Esophagus (tissue), 2 donors: Measurements from ENCODE around the gene VPS13D. TPM values are rescaled to one million over a fixed set of nuclear protein-coding genes. Genes with fewer than 3 reads are reported as not detected.
"Not testable (repeated sequence)": the region's sequence is repeated elsewhere in the genome, so short reads cannot be mapped to it uniquely, and the experiment has no call there.

Experiments used
- H3K27ac ChIP-seq, 2 donors: one replicate each; pipeline ENCODE4 v1.5.1; 2013; ENCODE audit warnings: low read depth in 2 of 2, mild to moderate bottlenecking in 2 of 2, inconsistent platforms in 1 of 2, low read length in 1 of 2, moderate library complexity in 1 of 2
- H3K27me3 ChIP-seq, 2 donors: one replicate each; pipeline ENCODE4 v1.6.1; 2013; ENCODE audit warnings: low read length in 2 of 2, control low read depth in 1 of 2, mild to moderate bottlenecking in 1 of 2; ENCODE audit not compliant: insufficient read depth in 2 of 2, control insufficient read depth in 1 of 2
- H3K36me3 ChIP-seq, 2 donors: one replicate each; pipeline ENCODE4 v1.6.1; 2013; ENCODE audit warnings: low read length in 1 of 2; ENCODE audit not compliant: control insufficient read depth in 2 of 2, insufficient read depth in 2 of 2
- H3K4me1 ChIP-seq, 2 donors: one replicate each; pipeline ENCODE4 v1.6.1; 2013; ENCODE audit warnings: low read length in 1 of 2; ENCODE audit not compliant: control insufficient read depth in 2 of 2, insufficient read depth in 2 of 2
- H3K4me3 ChIP-seq, 2 donors: one replicate each; pipeline ENCODE4 v1.5.1; 2013; ENCODE audit warnings: low read length in 2 of 2, mild to moderate bottlenecking in 2 of 2, low read depth in 1 of 2, moderate library complexity in 1 of 2
- H3K9me3 ChIP-seq, 2 donors: one replicate each; pipeline ENCODE4 v1.6.1; 2013; ENCODE audit warnings: mild to moderate bottlenecking in 2 of 2, low read depth in 1 of 2, low read length in 1 of 2, moderate library complexity in 1 of 2; ENCODE audit not compliant: control insufficient read depth in 2 of 2, insufficient read depth in 1 of 2
- WGBS, 2 donors: extraction: QIAGEN DNeasy Blood & Tissue Kit; methylation state at CpG; one replicate each; pipeline ENCODE4 v1.1.7; 2013; 5-methylcytosine and 5-hydroxymethylcytosine counted together
- polyA plus RNA-seq, 2 donors: library from polyadenylated mRNA; stranded (reverse); fragments of 200-250 nt; gene quantifications; one replicate each; pipeline ENCODE4 v1.2.3, GENCODE V29; 2013
- donor health status: healthy with polysubstance abuse.
- donor health status: Bipolar disorder and iron deficiency.

The VPS13D gene
- polyA plus RNA-seq, 2 donors, result 26.3 to 36.9 TPM

DNA sequence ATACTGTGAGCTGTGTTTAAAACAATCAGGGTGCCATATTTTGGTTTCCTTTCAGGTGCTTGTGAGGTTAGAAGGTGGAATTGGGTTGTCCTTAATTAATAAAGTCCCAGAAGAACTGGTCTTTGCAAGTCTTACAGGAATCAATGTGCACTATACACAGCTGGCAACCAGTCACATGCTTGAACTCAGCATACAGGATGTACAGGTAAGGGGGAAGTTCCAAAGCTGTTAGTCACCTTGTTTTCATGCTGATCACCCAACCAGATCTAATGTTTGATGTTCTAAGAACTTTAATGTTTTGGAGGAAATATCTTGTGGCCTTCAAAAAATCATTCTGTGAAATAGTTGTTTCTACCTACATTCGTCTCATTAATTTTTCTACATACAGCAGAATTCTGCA lies 156.3 kb downstream of the VPS13D start:
- 81 to 86% methylated on average over 1 of the region's 1 CpG for WGBS, 2 donors
- H3K27ac ChIP-seq, result peak overlapping the region; percentile 68 to 69
- no peaks in the 10 kb centered on the region for H3K27me3 ChIP-seq
- peaks cover 8 to 12% of the 10 kb centered on the region in 2 donors for H3K36me3 ChIP-seq
- H3K4me1 ChIP-seq, result no peaks in the 10 kb centered on the region
- H3K9me3 ChIP-seq, result peaks cover 0 to 2% of the 10 kb centered on the region in 2 donors
- H3K4me3 ChIP-seq, result no peak overlapping the region

DNA sequence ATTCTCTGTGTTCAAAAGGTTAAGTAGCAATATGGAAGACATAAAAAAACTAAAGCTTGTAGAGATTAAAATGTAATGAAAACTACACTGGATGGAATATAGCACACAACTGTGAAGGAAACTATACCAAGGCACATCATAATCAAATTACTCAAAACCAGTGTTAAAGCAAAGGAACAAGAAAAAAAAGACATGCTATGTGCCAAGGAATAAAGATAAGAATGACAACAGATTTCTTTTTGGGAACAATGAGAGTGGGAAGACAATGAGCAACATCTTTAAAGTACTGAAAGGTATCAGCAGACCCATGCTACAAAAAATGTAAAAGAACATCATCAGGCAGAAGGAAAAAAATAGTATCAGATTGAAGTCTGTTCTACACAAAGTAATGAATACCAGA lies 157.8 kb downstream of the VPS13D start:
- H3K36me3 ChIP-seq, result peaks cover 8 to 12% of the 10 kb centered on the region in 2 donors
- no peak overlapping the region for H3K27ac ChIP-seq
- no peaks in the 10 kb centered on the region for H3K27me3 ChIP-seq
- H3K4me1 ChIP-seq, result no peaks in the 10 kb centered on the region
- peaks cover 0 to 2% of the 10 kb centered on the region in 2 donors for H3K9me3 ChIP-seq
- H3K4me3 ChIP-seq, result no peak overlapping the region

DNA sequence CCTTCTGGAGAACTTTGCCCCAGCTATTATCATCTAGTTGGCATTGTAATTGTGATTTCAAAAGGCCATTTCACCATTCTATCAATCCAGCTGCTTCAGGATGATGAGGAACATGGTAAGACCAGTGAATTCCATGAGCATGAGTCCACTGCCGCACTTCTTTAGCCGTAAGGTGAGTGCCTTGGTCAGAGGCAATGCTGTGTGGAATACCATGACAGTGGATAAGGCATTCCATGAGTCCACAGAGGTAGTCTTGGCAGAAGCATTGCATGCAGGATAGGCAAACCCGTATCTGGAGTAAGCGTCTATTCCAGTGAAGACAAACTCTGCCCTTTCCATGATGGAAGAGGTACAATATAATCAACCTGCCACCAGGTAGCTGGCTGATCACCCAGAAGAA lies 160.5 kb downstream of the VPS13D start:
- H3K27me3 ChIP-seq, H3K4me1 ChIP-seq, H3K4me3 ChIP-seq, H3K9me3 ChIP-seq, H3K27ac ChIP-seq, H3K36me3 ChIP-seq: not testable (repeated sequence)
- 85 to 99% methylated on average over 4 of the region's 4 CpGs for WGBS, 2 donors

DNA sequence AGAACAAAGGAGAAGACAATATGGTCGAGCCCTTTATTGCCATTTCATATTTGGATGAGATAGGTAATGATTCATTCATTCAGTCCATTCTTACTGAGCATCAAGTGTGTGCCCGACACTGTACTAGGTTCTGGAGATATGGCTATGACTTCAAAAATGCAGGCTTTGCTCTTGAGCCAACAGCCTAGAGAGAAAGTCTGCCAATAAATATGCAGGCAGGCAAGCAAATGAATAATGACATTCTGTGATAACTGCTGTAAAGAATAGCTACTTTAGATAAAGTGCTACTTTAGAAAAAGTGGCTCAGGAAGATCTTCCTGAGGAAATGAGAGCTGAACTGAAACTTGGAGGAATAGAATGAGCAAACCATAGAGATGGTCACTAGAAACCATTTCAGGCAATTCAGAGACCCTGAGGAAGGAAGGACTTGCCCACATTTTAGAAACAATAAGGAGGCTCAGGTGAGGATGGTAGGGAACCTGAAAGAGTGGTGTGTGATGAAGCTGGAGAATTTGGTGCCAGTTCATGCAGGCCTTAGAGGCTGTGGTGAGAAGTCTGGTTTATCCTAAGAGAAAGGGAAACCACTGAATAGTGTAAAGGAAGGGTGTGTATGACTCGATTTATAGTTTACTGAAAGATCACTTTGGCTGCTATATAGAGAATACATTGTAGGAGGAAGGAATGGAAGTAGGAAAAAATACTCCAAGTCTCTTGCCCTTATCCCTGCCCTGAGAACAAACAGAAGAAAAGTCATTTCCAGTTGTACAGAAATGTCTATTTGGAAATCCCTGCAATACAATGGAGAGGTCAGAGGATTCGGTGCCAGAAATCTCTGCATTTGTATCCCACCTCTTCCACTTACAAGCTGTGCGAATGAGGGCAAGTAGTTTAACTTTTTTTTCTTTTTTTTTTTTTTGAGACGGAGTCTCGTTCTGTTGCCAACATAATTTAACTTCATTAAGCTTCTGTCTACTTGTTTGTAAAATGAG lies 167.9 kb downstream of the VPS13D start:
- no peaks in the 10 kb centered on the region for H3K9me3 ChIP-seq
- peaks cover 3 to 11% of the 10 kb centered on the region in 2 donors for H3K36me3 ChIP-seq
- no peak overlapping the region for H3K27ac ChIP-seq
- no peak overlapping the region for H3K4me3 ChIP-seq
- H3K4me1 ChIP-seq, result no peaks in the 10 kb centered on the region
- H3K27me3 ChIP-seq, result no peaks in the 10 kb centered on the region
- 66 to 73% methylated on average over 7 of the region's 7 CpGs for WGBS, 2 donors

- no peak overlapping the region for H3K27ac ChIP-seq
- 83 to 86% methylated on average over 6 of the region's 6 CpGs for WGBS, 2 donors
Observed at GRCh38 chr1:12398479-12398878, 168.6 kb downstream of the VPS13D start.

GRCh38 chr1:12400027-12400693 lies 170.3 kb downstream of the VPS13D start:
- H3K27ac ChIP-seq, result no peak overlapping the region
- no peaks in the 10 kb centered on the region for H3K9me3 ChIP-seq
- no peaks in the 10 kb centered on the region for H3K4me1 ChIP-seq
- peaks cover 10 to 11% of the 10 kb centered on the region in 2 donors for H3K36me3 ChIP-seq
- no peaks in the 10 kb centered on the region for H3K27me3 ChIP-seq
- H3K4me3 ChIP-seq, result no peak overlapping the region
- WGBS, 2 donors, result 93 to 94% methylated on average over 10 of the region's 10 CpGs

More at GRCh38 chr1:12398479-12398878, 168.6 kb downstream of the VPS13D start:
- H3K4me1 ChIP-seq, result no peaks in the 10 kb centered on the region
- no peaks in the 10 kb centered on the region for H3K9me3 ChIP-seq
- peaks cover 3 to 11% of the 10 kb centered on the region in 2 donors for H3K36me3 ChIP-seq
- H3K27me3 ChIP-seq, result no peaks in the 10 kb centered on the region
- no peak overlapping the region for H3K4me3 ChIP-seq

DNA sequence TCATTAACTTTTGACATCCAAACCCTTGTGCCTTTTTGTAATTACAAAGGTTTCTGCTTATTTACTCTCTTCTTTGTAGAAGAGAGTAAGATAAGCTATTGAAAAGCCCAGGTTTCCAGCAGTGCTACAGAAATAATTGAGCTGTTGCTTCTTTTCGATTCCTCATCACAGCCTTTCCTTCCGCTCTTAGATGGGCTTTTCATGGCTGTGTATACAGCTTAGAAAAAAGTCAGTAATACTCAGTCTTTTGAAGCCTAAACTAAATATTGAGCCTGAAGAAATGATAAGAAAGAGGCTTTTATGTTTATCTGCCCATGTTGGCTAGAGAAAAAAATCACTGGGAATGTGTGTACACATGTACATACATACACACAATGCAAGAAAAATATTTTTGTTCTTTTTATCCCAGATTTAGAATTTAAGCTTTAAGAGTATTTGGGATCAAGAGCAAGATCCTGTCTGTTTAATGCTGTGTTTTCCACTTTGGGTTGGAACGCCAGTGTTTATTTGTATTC lies 172.4 kb downstream of the VPS13D start:
- Histone ChIP-seq H3K4me3 (no peak overlapping the region), H3K9me3 (no peaks in the 10 kb centered on the region), H3K27ac (no peak overlapping the region), H3K36me3 (peaks cover 10 to 13% of the 10 kb centered on the region in 2 donors), H3K27me3 (no peaks in the 10 kb centered on the region), H3K4me1 (peaks cover 0 to 2% of the 10 kb centered on the region in 2 donors)
- 61 to 71% methylated on average over 3 of the region's 3 CpGs for WGBS, 2 donors

DNA sequence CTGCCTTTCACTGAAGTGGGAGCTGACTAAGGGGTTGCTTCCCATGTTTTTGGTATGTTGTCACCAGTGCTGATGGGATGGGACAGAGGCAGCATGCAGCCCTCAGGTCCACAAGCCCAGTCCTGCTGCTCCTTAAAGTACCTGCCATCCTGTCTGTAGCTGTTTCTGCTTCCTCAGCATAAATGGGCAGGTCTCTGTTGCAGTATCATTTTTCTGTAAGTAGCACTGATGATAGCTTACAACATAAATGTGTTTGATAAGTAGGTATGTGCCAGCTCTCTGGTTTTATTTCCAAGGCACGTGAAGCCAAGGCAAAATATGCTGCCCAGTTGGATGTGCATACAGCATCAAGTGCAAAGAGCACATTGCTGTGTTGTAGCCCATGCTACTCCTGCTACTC lies 173.0 kb downstream of the VPS13D start:
- H3K36me3 ChIP-seq, result peaks cover 10 to 13% of the 10 kb centered on the region in 2 donors
- H3K9me3 ChIP-seq, result no peaks in the 10 kb centered on the region
- H3K27me3 ChIP-seq, result no peaks in the 10 kb centered on the region
- no peak overlapping the region for H3K4me3 ChIP-seq
- peaks cover 0 to 2% of the 10 kb centered on the region in 2 donors for H3K4me1 ChIP-seq
- 72 to 81% methylated on average over 1 of the region's 1 CpG for WGBS, 2 donors
- H3K27ac ChIP-seq, result no peak overlapping the region

GRCh38 chr1:12404918-12405317 lies 175.1 kb downstream of the VPS13D start:
- peaks cover 0 to 2% of the 10 kb centered on the region in 2 donors for H3K4me1 ChIP-seq
- no peak overlapping the region for H3K4me3 ChIP-seq
- H3K9me3 ChIP-seq, result no peaks in the 10 kb centered on the region
- peaks cover 9 to 13% of the 10 kb centered on the region in 2 donors for H3K36me3 ChIP-seq
- no peak overlapping the region for H3K27ac ChIP-seq
- H3K27me3 ChIP-seq, result no peaks in the 10 kb centered on the region
- 95 to 96% methylated on average over 13 of the region's 13 CpGs for WGBS, 2 donors
